Stimulated activated CD4-positive, alpha-beta T cell treated with anti-CD3 and anti-CD28 coated beads, Interleukin-1b, Interleukin-23, amount 100 ng/mL, for 48 hours (primary cell): ENCODE data around the gene DDX31.

Source experiments
- DNase-seq: peaks from one replicate; pipeline ENCODE4 v3.0.0-alpha.2; 2020

DDX31 gene

DNA sequence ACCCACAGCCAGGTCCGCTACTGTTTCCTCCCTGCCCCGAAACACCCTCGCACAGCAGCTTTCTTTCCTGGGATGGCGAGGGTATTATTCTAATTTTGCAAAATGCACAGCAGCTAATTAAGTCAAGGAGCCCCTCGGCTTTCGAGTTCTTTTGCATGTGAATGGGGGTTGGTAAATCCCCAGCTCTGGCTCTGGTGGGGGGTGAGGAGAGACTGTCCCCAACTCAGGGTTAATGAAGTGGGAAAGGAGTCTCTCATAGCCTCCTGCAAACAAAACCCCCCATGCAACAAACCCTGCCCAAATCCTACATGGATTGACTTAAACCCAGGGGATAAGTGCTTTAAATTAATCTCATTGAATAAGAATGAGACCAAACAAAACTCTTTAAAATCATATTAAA is 78.5 kb downstream of the DDX31 start:
- DNase-seq = no peak

DNA sequence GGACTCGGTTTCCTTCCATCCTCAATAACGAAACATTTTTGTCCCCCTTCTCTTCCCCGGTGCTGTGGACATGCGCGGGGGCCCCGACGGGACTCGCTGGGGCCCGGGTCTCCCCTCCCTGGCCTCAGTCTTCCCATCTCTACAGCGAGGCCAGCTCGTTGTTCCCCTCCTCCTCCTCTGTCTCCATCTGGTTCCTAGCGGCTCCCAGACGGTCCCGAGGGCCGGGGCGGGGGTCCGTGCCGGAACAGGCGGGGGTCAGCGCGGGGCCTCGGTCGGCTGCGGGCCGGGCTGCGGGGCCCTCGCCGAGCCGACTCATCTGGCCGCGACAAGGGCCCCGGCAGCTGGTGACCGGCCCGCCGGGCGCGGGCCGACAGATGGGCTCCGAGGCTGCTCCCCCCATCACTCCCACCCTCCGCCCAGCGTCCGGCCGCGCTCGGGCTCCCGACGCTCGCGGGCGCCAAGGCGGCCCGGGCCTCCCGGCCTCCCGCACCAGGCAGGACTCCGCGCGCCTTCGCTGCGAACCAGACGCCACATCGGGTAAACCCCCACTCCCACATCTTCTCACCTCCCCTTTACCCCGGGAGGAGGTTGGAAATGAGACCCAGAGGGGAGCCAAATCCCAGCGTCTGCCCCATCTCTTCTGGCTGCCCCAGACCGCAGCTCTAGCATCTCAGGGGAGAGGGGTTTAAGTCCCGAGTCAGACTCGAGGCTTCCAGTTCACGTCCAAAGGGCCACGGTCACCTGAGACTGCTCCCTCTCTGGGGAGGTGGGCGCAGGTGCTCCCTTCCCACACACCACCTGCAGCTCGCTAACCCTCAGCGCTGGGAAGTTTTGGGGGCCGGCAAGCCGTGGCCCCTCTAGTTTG is 79.2 kb downstream of the DDX31 start:
- no peak for DNase-seq

GRCh38 chr9:132590037-132590317 is 79.8 kb downstream of the DDX31 start:
- DNase-seq = no peak

- no peak for DNase-seq
Observed at GRCh38 chr9:132589148-132590036, 80.4 kb downstream of the DDX31 start.

DNA sequence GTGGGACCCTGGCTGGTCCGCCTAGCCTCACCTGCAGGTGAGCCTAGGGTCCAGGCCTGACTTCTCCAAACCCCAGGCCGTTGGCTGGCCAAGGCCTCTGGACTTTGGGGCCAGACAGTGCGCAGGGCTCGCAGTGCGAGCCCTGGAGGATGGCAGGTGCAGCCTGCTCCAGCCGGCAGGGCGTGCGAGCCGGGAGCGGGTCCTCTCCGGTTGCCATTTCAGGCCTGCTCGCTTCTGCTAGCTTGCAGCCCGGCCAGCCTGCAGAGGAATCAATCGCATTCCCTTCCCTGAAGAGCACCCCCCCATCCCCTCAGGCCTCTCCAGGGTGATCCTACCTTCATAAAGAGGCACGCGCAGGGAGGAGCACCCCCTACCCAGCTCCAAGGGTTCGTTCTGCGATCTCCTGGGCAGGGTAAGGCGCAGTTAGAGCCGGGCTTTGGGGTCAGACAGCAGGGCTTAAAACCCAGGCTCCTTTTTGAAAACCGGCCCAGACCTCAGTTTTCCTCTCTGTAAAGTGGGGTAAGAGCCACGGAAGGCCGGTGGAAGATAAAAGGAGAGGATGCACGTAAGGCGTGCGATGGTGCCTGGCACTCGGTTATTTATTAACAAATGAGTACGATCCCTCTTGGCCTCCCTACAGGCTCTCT is 81.2 kb downstream of the DDX31 start:
- DNase-seq = no peak

GRCh38 chr9:132588098-132588497 is 81.7 kb downstream of the DDX31 start:
- no peak for DNase-seq

DNA sequence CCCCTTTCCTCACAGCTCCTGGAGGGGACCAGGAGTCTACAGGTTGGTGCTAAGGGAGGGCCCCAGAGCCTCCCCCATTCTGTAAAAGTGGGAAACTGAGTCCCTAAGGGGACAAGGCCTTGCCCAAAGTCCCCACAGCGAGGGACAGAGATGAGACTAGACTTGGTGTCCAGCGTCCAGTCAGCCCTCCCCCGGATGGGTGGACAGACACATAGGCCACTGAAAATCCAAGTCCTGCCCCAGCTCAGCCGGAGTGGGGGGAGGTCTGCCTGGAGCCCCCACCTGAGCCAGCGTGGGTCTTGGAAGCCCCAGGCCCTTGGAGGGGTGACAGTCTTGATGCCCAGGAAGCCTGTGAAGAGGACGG is 82.2 kb downstream of the DDX31 start:
- DNase-seq = no peak

- no peak for DNase-seq
Observed at GRCh38 chr9:132586830-132587591, 82.8 kb downstream of the DDX31 start.

DNA sequence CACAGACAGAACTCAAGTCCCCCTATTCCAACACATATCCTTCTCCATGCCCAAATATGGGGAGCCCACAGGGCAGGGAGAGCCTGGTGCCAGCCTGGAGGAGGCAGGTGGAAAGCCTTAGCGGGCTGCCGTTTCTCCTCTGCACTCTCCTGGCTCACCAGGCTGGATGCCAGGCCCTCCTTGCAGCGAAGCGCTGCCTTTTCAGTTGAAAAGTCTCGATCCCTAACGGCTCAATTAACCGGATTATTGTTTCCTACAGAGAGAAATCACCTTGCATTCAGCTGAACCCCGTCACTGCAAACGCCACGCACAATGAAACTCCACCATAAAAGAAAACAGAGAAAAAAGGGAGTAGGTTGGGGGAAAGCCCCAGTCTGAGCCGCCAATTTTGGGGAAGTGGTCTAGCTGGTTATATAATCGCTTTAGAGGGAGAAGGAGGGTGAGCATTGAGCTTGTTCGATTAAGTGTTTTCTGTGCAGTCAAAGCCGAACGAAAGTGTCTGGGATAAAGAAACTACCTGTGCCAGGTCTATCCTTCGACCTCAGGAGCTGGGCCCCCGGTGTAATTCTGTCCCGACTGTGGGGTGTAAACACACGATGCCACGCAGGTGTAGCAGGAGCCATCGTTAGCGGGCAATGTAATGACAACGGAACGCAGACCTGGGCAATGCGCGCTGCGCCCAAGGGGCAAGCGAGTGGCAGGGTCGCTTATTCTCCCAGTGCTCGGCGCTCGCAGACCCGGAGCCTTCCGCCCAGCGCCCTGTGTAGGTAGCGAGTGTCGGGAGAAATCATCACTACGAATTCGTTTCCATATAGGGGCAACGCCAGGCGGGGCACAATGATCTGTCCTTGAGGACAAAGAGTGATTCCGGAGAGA is 83.6 kb downstream of the DDX31 start:
- DNase-seq = no peak

GRCh38 chr9:132584601-132585560 is 84.9 kb downstream of the DDX31 start:
- no peak for DNase-seq

- no peak for DNase-seq
Observed at GRCh38 chr9:132583584-132584304, 86.0 kb downstream of the DDX31 start.

- DNase-seq = no peak
Observed at GRCh38 chr9:132582786-132583583, 86.8 kb downstream of the DDX31 start.

DNA sequence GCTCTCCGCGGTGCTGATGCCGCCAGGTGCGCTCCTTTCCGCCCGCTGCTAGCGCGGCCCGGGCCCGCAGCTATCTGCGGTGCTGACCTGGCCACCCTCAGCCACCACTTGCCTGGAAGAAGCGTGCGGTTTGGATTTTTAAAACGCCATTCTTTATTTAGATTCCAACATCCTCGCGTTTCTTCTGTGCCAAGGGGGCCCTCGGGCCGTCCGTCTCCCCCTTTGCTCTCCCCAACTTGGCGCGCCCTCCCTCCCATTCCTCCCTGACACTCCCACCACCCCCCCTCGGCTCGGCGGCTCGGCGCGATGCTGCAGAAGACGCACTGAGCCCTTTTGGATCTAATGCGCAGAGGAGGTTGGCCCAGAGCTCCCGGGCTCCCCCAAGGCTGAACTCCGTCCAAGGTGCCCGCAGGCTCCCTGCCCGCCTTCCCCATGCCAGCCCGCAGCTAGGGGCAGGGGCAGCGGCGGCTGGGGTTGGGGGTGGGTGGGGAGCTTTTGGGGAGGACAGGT is 87.5 kb downstream of the DDX31 start, which contains the start of gene BARHL1:
TSS of gene BARHL1 (plus strand) at position 331 of the 510 bp plus-strand sequence. CDS start 192 bp downstream, outside the sequence.
- DNase-seq = no peak

DNA sequence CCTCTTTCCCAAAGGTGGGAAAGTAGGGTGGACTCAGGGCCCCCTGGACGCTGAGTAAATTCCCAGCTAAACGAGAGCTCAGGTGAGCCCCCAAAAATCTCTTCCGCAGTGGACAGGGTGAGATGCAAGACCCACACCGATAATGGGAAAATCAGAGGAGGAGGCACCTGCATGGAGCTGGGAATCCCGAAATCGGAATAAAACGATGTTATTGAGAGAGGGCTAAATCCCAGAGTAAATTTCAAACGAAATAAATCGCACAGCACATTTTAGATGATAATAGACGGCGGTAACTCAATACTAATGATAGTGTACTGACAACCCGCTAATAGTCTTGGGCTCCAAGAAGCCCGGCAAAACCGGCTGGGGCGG is 90.4 kb downstream of the DDX31 start:
- DNase-seq = no peak

DNA sequence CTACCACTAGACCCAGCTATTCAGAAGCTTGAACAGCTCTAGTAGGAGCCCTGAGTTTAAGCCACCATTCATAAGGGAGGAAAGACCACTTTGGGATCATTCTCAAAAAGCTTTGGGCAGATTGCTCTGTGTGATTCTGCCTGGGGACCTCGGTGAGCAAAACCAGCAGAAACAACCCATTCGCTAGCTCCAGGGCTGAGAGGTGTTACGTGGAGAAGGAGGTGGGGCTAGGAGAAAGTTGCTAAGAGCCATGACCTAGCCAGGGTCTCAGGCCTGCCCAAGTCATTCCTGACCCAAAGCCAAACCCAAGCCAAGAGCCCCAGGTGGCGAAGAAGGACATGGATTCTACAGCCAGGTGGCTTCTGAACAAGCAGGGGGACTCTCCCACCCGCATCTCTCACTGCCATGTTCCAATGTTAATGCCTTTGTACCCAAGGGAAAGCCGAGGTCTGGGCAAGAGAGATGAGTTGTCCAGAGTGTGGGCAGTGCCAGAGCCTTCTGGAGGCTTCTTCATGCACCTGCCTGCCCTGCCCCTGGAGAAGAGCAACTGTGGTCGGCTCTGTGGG is 91.3 kb downstream of the DDX31 start:
- no peak for DNase-seq

- no peak for DNase-seq
Observed at GRCh38 chr9:132577119-132577518, 92.7 kb downstream of the DDX31 start.

DNA sequence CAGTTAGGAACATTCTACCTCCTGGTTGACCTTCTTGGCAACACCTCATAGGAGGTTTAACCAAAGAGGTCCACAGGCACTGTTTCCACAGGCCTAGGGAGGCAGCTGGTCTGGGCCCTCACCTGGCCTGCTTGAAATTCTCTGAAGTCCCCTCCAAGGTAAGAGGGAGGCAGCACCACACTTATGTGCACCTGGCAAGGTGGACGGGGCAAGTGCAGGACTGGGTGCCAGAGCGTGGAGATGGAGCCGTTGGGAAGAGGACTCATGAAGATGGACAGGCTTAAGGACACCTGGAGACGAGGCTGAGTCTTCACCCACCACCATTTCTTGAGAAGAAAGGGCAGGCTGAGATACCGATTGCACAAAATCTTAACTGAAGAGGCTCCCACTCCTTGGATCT is 94.0 kb downstream of the DDX31 start:
- DNase-seq = no peak

GRCh38 chr9:132575005-132575609 is 94.7 kb downstream of the DDX31 start:
- peak; percentile 47 for DNase-seq
